HepG2 (cell line): ENCODE data around the gene GDE1. TPM values are rescaled to one million over a fixed set of nuclear protein-coding genes. Genes with fewer than 3 reads are reported as not detected.

Experiments used
- BHLHE40 ChIP-seq: IDR thresholded peaks from 2 replicates; pipeline ENCODE4 v1.6.1; 2011; ENCODE audit warnings: low read length, improper control_type of control experiment
- CBX2 ChIP-seq, 2 experiments: fragments of 200-600 bp in 1 of 2; sonication (generic); formaldehyde crosslinking in 1 of 2; IDR thresholded peaks; 2 replicates each; pipeline versions ENCODE4 v1.7.0 to v1.8.1; 2018 to 2022; ENCODE audit warnings: low read depth in 2 of 2, low read length in 1 of 2, mild to moderate bottlenecking in 1 of 2, missing genetic modification reagents in 1 of 2
- FOXA1 ChIP-seq, 2 experiments: fragments of 450-650 bp in 1 of 2; sonication (generic) in 1 of 2; formaldehyde crosslinking in 1 of 2; IDR thresholded peaks; 2 replicates each; pipeline versions ENCODE4 v1.4.0 to v1.6.1; 2016 to 2020; ENCODE audit warnings: missing genetic modification reagents in 1 of 2
- HMGA1 ChIP-seq: sonication (generic); formaldehyde crosslinking; conservative IDR thresholded peaks from 2 replicates; pipeline ENCODE4 v1.4.0; 2020; ENCODE audit warnings: missing genetic modification reagents
- HNRNPH1 ChIP-seq: fragments of 200-400 bp; formaldehyde crosslinking; optimal IDR thresholded peaks from 2 replicates; pipeline ENCODE3; 2017; ENCODE audit warnings: mild to moderate bottlenecking, low read depth, low read length
- RCOR2 ChIP-seq: IDR thresholded peaks from 2 replicates; pipeline ENCODE4 v1.6.1; 2016; ENCODE audit warnings: missing biosample characterization, missing genetic modification reagents
- SUZ12 ChIP-seq: fragments of 150-350 bp; IDR thresholded peaks from 2 replicates; pipeline ENCODE4 v1.6.1; 2014; ENCODE audit warnings: low read depth, low read length
- TOE1 ChIP-seq: sonication (generic); formaldehyde crosslinking; IDR thresholded peaks from 2 replicates; pipeline ENCODE4 v1.4.0; 2020; ENCODE audit warnings: mild to moderate bottlenecking, missing genetic modification reagents
- TOPORS ChIP-seq: sonication (generic); formaldehyde crosslinking; IDR thresholded peaks from 2 replicates; pipeline ENCODE4 v1.8.0; 2023; ENCODE audit warnings: mild to moderate bottlenecking, missing genetic modification reagents
- U2AF1 ChIP-seq: fragments of 200-400 bp; formaldehyde crosslinking; optimal IDR thresholded peaks from 2 replicates; pipeline ENCODE3; 2017; ENCODE audit warnings: mild to moderate bottlenecking, low read depth, low read length
- ZBTB4 ChIP-seq: sonication (generic); formaldehyde crosslinking; IDR thresholded peaks from 2 replicates; pipeline ENCODE4 v1.4.0; 2020; ENCODE audit warnings: missing genetic modification reagents, mild to moderate bottlenecking, borderline replicate concordance
- ZNF281 ChIP-seq: sonication (generic); formaldehyde crosslinking; IDR thresholded peaks from 2 replicates; pipeline ENCODE4 v1.4.0; 2020; ENCODE audit warnings: missing genetic modification reagents, borderline replicate concordance
- ZNF350 ChIP-seq: sonication (generic); formaldehyde crosslinking; IDR thresholded peaks from 2 replicates; pipeline ENCODE4 v1.4.0; 2020; ENCODE audit warnings: mild to moderate bottlenecking, low read depth, missing genetic modification reagents, borderline replicate concordance
- ZNF772 ChIP-seq: sonication (generic); formaldehyde crosslinking; IDR thresholded peaks from 2 replicates; pipeline ENCODE4 v1.5.0; 2020; ENCODE audit warnings: mild to moderate bottlenecking, missing genetic modification reagents
- polyA plus RNA-seq, 8 experiments: library from polyadenylated mRNA; depleted of rRNA in 3 of 8; stranded (reverse) in 7 of 8; unstranded in 1 of 8; fragments of >200 nt; fragmentation: Illumina TruSeq in 4 of 8; extraction: Trizol in 4 of 8; gene quantifications; 2 replicates each; pipeline versions ENCODE4 v1.2.1 to v1.2.3, GENCODE V29; 2011 to 2016; ENCODE audit warnings: low read depth in 4 of 8, missing spikeins in 1 of 8, mixed read lengths in 1 of 8; ENCODE audit not compliant: insufficient read depth in 1 of 8
- total RNA-seq, 5 experiments: library from RNA; depleted of rRNA; stranded (reverse); fragments of >200 nt; fragmentation: Illumina TruSeq; extraction: Trizol; gene quantifications; 2 replicates each; pipeline ENCODE4 v1.2.3, GENCODE V29; 2016; ENCODE audit warnings: low read depth in 1 of 5
- TF ChIP-seq, protein P1 (sequence below): sonication (generic); formaldehyde crosslinking; IDR thresholded peaks from 2 replicates; pipeline ENCODE4 v1.4.0; 2020; ENCODE audit warnings: missing genetic modification reagents, mild to moderate bottlenecking, borderline replicate concordance
- TF ChIP-seq, protein P2 (sequence below): sonication (generic); formaldehyde crosslinking; IDR thresholded peaks from 2 replicates; pipeline ENCODE4 v1.5.0; 2020; ENCODE audit warnings: missing genetic modification reagents
- TF ChIP-seq, protein P3 (sequence below): sonication (generic); formaldehyde crosslinking; IDR thresholded peaks from 2 replicates; pipeline ENCODE4 v1.4.0; 2020; ENCODE audit warnings: missing genetic modification reagents

Gene GDE1
- total and polyA plus RNA-seq, 2 of the 13 experiments (the other 11 are each of a cell fraction or from before 2014, with no cell fraction given) = 35.9 to 59.0 TPM

GRCh38 chr16:19524616-19525384 lies 2.9 kb upstream of the GDE1 start (continued):
- TF ChIP-seq HMGA1 (CRISPR knock-in tag) (no peak), ZNF772 (CRISPR knock-in tag) (no peak; the same call in 1 of the 2 replicates), ZNF350 (no peak), FOXA1 (IDR thresholded peaks at IDR 0.05) (no peak), FOXA1 (CRISPR knock-in tag; IDR thresholded peaks at IDR 0.05) (no peak), HNRNPH1 (no peak), RCOR2 (no peak), SUZ12 (no peak), TOE1 (no peak), BHLHE40 (no peak), U2AF1 (no peak), TOPORS (peak; percentile 31; the same call in 1 of the 2 replicates), ZBTB4 (CRISPR knock-in tag) (no peak; the same call in 1 of the 2 replicates), ZNF281 (no peak), CBX2 (IDR thresholded peaks at IDR 0.05; ENCODE audit: low read depth, low read length) (no peak), CBX2 (CRISPR knock-in tag; IDR thresholded peaks at IDR 0.05; ENCODE audit: low read depth) (no peak)
- TF ChIP-seq, protein P1, sequence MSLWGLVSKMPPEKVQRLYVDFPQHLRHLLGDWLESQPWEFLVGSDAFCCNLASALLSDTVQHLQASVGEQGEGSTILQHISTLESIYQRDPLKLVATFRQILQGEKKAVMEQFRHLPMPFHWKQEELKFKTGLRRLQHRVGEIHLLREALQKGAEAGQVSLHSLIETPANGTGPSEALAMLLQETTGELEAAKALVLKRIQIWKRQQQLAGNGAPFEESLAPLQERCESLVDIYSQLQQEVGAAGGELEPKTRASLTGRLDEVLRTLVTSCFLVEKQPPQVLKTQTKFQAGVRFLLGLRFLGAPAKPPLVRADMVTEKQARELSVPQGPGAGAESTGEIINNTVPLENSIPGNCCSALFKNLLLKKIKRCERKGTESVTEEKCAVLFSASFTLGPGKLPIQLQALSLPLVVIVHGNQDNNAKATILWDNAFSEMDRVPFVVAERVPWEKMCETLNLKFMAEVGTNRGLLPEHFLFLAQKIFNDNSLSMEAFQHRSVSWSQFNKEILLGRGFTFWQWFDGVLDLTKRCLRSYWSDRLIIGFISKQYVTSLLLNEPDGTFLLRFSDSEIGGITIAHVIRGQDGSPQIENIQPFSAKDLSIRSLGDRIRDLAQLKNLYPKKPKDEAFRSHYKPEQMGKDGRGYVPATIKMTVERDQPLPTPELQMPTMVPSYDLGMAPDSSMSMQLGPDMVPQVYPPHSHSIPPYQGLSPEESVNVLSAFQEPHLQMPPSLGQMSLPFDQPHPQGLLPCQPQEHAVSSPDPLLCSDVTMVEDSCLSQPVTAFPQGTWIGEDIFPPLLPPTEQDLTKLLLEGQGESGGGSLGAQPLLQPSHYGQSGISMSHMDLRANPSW (CRISPR knock-in tag) = no peak
- TF ChIP-seq, protein P2, sequence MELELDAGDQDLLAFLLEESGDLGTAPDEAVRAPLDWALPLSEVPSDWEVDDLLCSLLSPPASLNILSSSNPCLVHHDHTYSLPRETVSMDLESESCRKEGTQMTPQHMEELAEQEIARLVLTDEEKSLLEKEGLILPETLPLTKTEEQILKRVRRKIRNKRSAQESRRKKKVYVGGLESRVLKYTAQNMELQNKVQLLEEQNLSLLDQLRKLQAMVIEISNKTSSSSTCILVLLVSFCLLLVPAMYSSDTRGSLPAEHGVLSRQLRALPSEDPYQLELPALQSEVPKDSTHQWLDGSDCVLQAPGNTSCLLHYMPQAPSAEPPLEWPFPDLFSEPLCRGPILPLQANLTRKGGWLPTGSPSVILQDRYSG (CRISPR knock-in tag) = no peak
- TF ChIP-seq, protein P3, sequence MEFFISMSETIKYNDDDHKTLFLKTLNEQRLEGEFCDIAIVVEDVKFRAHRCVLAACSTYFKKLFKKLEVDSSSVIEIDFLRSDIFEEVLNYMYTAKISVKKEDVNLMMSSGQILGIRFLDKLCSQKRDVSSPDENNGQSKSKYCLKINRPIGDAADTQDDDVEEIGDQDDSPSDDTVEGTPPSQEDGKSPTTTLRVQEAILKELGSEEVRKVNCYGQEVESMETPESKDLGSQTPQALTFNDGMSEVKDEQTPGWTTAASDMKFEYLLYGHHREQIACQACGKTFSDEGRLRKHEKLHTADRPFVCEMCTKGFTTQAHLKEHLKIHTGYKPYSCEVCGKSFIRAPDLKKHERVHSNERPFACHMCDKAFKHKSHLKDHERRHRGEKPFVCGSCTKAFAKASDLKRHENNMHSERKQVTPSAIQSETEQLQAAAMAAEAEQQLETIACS (CRISPR knock-in tag) = no peak
